Coronary artery (tissue), 2 donors: ENCODE data around the gene PHB1.

Experiments used
- DNase-seq: peaks from one replicate; pipeline ENCODE4 v3.0.0-alpha.2; 2017; ENCODE audit warnings: low spot score
- H3K27ac ChIP-seq, 2 donors: fragments of 200-600 bp; sonication (generic); one replicate each; pipeline ENCODE4 v1.5.1; 2016 to 2019
- H3K4me3 ChIP-seq: fragments of 200-600 bp; sonication (generic); 2 replicates; pipeline ENCODE4 v1.5.1; 2016; ENCODE audit warnings: mild to moderate bottlenecking, moderate library complexity
- CTCF ChIP-seq: fragments of 200-600 bp; sonication (generic); IDR thresholded peaks from one replicate; pipeline ENCODE4 v1.5.1; 2019; ENCODE audit warnings: antibody characterized with exemption

Gene PHB1

GRCh38 chr17:49456183-49456965 is 41.7 kb upstream of the PHB1 start:
- TF ChIP-seq CTCF, result no peak
- H3K4me3 ChIP-seq, result no peak overlapping the region
- H3K27ac ChIP-seq, result no peak overlapping the region
- DNase-seq, result no peak

- no peak for TF ChIP-seq CTCF
- no peak for DNase-seq
- Histone ChIP-seq H3K27ac (no peak overlapping the region), H3K4me3 (no peak overlapping the region)
These were observed 40.7 kb upstream of the PHB1 start for GRCh38 chr17:49455272-49455861.

- DNase-seq, result no peak
- H3K4me3 ChIP-seq, result no peak overlapping the region
- no peak for TF ChIP-seq CTCF
- H3K27ac ChIP-seq, result no peak overlapping the region
These were observed 39.4 kb upstream of the PHB1 start for GRCh38 chr17:49454050-49454449.

GRCh38 chr17:49452661-49453060 is 38.0 kb upstream of the PHB1 start:
- DNase-seq, result no peak
- Histone ChIP-seq H3K27ac (no peak overlapping the region), H3K4me3 (no peak overlapping the region)
- no peak for TF ChIP-seq CTCF

GRCh38 chr17:49452201-49452600 is 37.5 kb upstream of the PHB1 start:
- Histone ChIP-seq H3K4me3 (no peak overlapping the region), H3K27ac (no peak overlapping the region)
- no peak for DNase-seq
- no peak for TF ChIP-seq CTCF

- no peak for TF ChIP-seq CTCF
- no peak for DNase-seq
These were observed 36.1 kb upstream of the PHB1 start for GRCh38 chr17:49450735-49451134.

GRCh38 chr17:49450181-49450580 is 35.5 kb upstream of the PHB1 start:
- TF ChIP-seq CTCF, result no peak
- no peak overlapping the region for H3K27ac ChIP-seq
- no peak overlapping the region for H3K4me3 ChIP-seq
- no peak for DNase-seq

More at GRCh38 chr17:49450735-49451134, 36.1 kb upstream of the PHB1 start:
- H3K27ac ChIP-seq, result no peak overlapping the region
- H3K4me3 ChIP-seq, result no peak overlapping the region
